Lung (tissue), 12 donors: Measurements from ENCODE around the gene PTDSS2. TPM values are rescaled to one million over a fixed set of nuclear protein-coding genes. Genes with fewer than 3 reads are reported as not detected.

Source experiments
- ATAC-seq: fragments of 200-7000 bp; cut with Tn5 transposase; one replicate; pipeline ENCODE4 v1.9.1; 2020; ENCODE audit warnings: moderate number of reproducible peaks; ENCODE audit not compliant: insufficient read depth, low FRiP score
- DNase-seq, 3 donors: peaks; one replicate each; pipeline ENCODE4 v3.0.0-alpha.2; 2013 to 2017
- H3K27ac ChIP-seq, 2 donors: one replicate each; pipeline ENCODE4 v1.5.1; 2013; ENCODE audit warnings: mild to moderate bottlenecking in 2 of 2, moderate library complexity in 2 of 2, control low read depth in 1 of 2, inconsistent platforms in 1 of 2, low read depth in 1 of 2, low read length in 1 of 2
- H3K27me3 ChIP-seq, 3 donors: one replicate each; pipeline ENCODE4 v1.5.1; 2013; ENCODE audit warnings: low read length in 2 of 3; ENCODE audit not compliant: control insufficient read depth in 3 of 3, insufficient read depth in 3 of 3
- H3K36me3 ChIP-seq, 4 donors: one replicate each; pipeline ENCODE4 v1.5.1; 2013; ENCODE audit warnings: low read length in 4 of 4, mild to moderate bottlenecking in 1 of 4, moderate library complexity in 1 of 4; ENCODE audit not compliant: control insufficient read depth in 4 of 4, insufficient read depth in 4 of 4
- H3K4me1 ChIP-seq, 5 donors: one replicate each; pipeline ENCODE4 v1.5.1; 2013; ENCODE audit warnings: low read length in 5 of 5, mild to moderate bottlenecking in 2 of 5, moderate library complexity in 1 of 5; ENCODE audit not compliant: control insufficient read depth in 5 of 5, insufficient read depth in 5 of 5
- H3K4me3 ChIP-seq: one replicate; pipeline ENCODE4 v1.5.1; 2013; ENCODE audit warnings: mild to moderate bottlenecking, control low read depth, moderate library complexity
- H3K9ac ChIP-seq, 2 donors: one replicate each; pipeline ENCODE4 v1.5.1; 2013; ENCODE audit warnings: low read length in 2 of 2, control low read depth in 1 of 2; ENCODE audit not compliant: insufficient read depth in 1 of 2
- H3K9me3 ChIP-seq, 4 donors: one replicate each; pipeline ENCODE4 v1.5.1; 2013; ENCODE audit warnings: low read length in 3 of 4, mild to moderate bottlenecking in 1 of 4, moderate library complexity in 1 of 4; ENCODE audit not compliant: control insufficient read depth in 4 of 4, insufficient read depth in 3 of 4
- WGBS, 2 donors: extraction: QIAGEN DNeasy Blood & Tissue Kit; methylation state at CpG; one replicate each; pipeline ENCODE4 v1.1.7; 2013; 5-methylcytosine and 5-hydroxymethylcytosine counted together
- polyA plus RNA-seq, 2 donors: library from polyadenylated mRNA; stranded (reverse); fragments of 200-250 nt; gene quantifications; one replicate each; pipeline ENCODE4 v1.2.1, GENCODE V29; 2013
- total RNA-seq, 2 donors: library from RNA; depleted of rRNA in 1 of 2; stranded (reverse); fragments of >200 nt in 1 of 2; gene quantifications; one replicate each; pipeline ENCODE4 v1.2.1, GENCODE V29; 2014 to 2021
- TF ChIP-seq, protein P1 (sequence below): IDR thresholded peaks from 2 replicates; pipeline ENCODE4 v1.5.1; 2012; ENCODE audit warnings: mild to moderate bottlenecking; ENCODE audit errors: control extremely low read depth, extremely low read depth
- donor health status: control.
- donor health status: control.
- donor health status: Bipolar disorder and iron deficiency.
- donor health status: healthy.
- donor health status: DM: yes; HTN: yes; CAD: no.

PTDSS2 gene
- total and polyA plus RNA-seq, 4 donors, result 20.4 to 36.5 (median 28.1) TPM

DNA sequence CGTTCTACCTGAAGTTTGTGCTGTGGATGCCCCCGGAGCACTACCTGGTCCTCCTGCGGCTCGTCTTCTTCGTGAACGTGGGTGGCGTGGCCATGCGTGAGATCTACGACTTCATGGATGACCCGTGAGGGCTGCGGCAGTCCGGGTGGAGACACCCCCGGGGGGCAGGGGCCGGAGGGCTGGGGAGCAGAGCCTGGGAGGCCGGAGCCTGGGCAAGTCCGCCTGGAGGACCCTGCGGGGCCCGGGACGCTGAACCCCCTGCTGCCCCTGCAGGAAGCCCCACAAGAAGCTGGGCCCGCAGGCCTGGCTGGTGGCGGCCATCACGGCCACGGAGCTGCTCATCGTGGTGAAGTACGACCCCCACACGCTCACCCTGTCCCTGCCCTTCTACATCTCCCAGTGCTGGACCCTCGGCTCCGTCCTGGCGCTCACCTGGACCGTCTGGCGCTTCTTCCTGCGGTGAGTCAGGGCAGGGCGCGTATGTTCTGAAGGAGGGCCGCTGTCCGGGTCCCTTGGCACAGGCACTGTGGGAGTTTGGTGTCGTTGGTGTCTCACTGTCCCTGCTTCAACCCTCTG is 39.6 kb downstream of the PTDSS2 start:
- ATAC-seq, result no peak
- no peak overlapping the region for H3K9ac ChIP-seq
- H3K27me3 ChIP-seq, result no peaks in the 10 kb centered on the region
- no peaks in the 10 kb centered on the region for H3K4me1 ChIP-seq
- TF ChIP-seq, protein P1, sequence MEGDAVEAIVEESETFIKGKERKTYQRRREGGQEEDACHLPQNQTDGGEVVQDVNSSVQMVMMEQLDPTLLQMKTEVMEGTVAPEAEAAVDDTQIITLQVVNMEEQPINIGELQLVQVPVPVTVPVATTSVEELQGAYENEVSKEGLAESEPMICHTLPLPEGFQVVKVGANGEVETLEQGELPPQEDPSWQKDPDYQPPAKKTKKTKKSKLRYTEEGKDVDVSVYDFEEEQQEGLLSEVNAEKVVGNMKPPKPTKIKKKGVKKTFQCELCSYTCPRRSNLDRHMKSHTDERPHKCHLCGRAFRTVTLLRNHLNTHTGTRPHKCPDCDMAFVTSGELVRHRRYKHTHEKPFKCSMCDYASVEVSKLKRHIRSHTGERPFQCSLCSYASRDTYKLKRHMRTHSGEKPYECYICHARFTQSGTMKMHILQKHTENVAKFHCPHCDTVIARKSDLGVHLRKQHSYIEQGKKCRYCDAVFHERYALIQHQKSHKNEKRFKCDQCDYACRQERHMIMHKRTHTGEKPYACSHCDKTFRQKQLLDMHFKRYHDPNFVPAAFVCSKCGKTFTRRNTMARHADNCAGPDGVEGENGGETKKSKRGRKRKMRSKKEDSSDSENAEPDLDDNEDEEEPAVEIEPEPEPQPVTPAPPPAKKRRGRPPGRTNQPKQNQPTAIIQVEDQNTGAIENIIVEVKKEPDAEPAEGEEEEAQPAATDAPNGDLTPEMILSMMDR, result no peak
- 96% methylated on average over 37 of the region's 37 CpGs for WGBS, 2 donors
- no peak overlapping the region for H3K4me3 ChIP-seq
- H3K9me3 ChIP-seq, result no peaks in the 10 kb centered on the region
- no peak for DNase-seq
- H3K36me3 ChIP-seq, result peaks cover 0 to 41% (median 10%) of the 10 kb centered on the region in 4 donors
- H3K27ac ChIP-seq, result no peak overlapping the region

DNA sequence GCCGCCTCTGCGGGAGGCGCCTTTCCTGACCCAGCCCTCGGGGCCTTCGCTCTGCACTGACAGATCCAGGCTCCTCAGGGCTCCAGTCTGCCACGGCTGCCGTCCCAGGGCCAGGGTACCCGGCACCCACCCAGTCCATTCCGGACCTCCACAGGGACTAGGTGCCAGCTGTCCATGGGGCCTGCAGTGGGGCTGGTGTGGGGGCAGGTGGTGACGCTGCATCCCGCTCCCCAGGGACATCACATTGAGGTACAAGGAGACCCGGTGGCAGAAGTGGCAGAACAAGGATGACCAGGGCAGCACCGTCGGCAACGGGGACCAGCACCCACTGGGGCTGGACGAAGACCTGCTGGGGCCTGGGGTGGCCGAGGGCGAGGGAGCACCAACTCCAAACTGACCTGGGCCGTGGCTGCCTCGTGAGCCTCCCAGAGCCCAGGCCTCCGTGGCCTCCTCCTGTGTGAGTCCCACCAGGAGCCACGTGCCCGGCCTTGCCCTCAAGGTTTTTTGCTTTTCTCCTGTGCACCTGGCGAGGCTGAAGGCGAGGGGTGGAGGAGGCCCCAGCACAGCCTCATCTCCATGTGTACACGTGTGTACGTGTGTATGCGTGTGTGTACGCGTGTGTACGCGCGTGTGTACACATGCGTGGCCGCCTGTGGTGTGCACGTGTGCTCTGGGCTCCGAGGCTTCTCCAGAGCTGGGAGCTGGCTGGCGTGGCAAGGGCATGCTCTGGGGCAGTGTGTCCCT is 40.3 kb downstream of the PTDSS2 start:
- H3K27me3 ChIP-seq, result no peaks in the 10 kb centered on the region
- ATAC-seq, result no peak
- no peak overlapping the region for H3K27ac ChIP-seq

DNA sequence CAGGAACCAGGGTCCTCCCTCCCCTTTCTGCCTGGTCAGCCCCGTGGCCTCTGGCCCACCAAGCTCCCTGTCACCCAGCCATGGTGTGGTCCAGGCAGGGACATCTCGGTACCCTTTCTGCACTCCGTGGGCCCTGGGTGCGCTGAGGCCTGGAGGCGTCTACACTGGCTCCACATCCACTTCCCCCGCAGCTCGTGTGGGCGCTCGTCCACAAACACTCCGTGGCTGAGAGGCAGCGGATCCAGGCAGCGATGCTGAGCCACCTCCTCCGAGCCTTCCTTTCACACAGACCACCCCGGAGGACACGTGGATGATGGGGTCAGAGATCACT is 40.8 kb downstream of the PTDSS2 start:
- Histone ChIP-seq H3K9me3 (no peaks in the 10 kb centered on the region), H3K9ac (no peak overlapping the region), H3K27ac (no peak overlapping the region), H3K27me3 (no peaks in the 10 kb centered on the region), H3K36me3 (peaks cover 0 to 52% (median 12%) of the 10 kb centered on the region in 4 donors), H3K4me1 (no peaks in the 10 kb centered on the region), H3K4me3 (no peak overlapping the region)
- ATAC-seq, result no peak
- TF ChIP-seq, protein P1, result no peak
- WGBS, 2 donors, result 91 to 92% methylated on average over 15 of the region's 15 CpGs
- DNase-seq, result no peak

More for the DNA sequence above, 40.3 kb downstream of the PTDSS2 start:
- WGBS, 2 donors, result 95 to 96% methylated on average over 38 of the region's 38 CpGs
- Histone ChIP-seq H3K36me3 (peaks cover 0 to 48% (median 12%) of the 10 kb centered on the region in 4 donors), H3K4me3 (no peak overlapping the region), H3K9me3 (no peaks in the 10 kb centered on the region), H3K4me1 (no peaks in the 10 kb centered on the region), H3K9ac (no peak overlapping the region)
- DNase-seq, result no peak
- TF ChIP-seq, protein P1, result no peak

DNA sequence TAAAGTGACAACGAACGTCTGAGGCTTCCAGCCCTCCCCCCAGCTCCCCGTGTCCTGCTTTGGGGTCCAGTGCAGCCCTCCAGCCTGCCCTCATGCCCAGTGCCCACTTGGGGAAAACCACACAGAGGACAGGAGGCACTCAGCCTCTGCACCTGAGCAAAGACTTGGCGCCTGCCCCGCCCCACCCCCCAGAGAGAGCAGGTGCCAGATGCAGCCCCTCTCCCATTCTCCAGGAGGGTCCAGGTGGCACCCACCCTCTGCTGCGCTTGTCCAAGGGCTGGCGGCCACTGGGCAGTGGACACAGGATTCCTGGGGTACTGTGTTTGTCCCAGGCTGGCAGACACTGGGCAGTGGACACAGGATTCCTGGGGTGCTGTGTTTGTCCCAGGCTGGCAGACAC is 41.3 kb downstream of the PTDSS2 start:
- no peaks in the 10 kb centered on the region for H3K9me3 ChIP-seq
- no peak for ATAC-seq
- peaks cover 0 to 52% (median 14%) of the 10 kb centered on the region in 4 donors for H3K36me3 ChIP-seq
- 90 to 91% methylated on average over 7 of the region's 7 CpGs for WGBS, 2 donors
- TF ChIP-seq, protein P1, result no peak
- no peak for DNase-seq
- H3K27ac ChIP-seq, result no peak overlapping the region
- H3K4me1 ChIP-seq, result no peaks in the 10 kb centered on the region
- no peak overlapping the region for H3K9ac ChIP-seq
- H3K27me3 ChIP-seq, result no peaks in the 10 kb centered on the region
- no peak overlapping the region for H3K4me3 ChIP-seq
